ENCODE data around the gene MYL9. TPM values are rescaled to one million over a fixed set of nuclear protein-coding genes. Genes with fewer than 3 reads are reported as not detected.

MYL9 gene
- total and polyA plus RNA-seq, 2 experiments from 2014 or later, result 29.7 to 100 TPM

- Mint-ChIP-seq H3K4me1 (no peaks in the 10 kb centered on the region), H3K4me3 (no peak overlapping the region), H3K27ac (no peak overlapping the region), H3K36me3 (ENCODE audit: low read depth) (peaks cover 22% of the 10 kb centered on the region; the same call in 2 of the 3 replicates), H3K9me3 (no peaks in the 10 kb centered on the region), H3K27me3 (ENCODE audit: insufficient read depth, low read depth, poor library complexity) (peaks cover 2% of the 10 kb centered on the region)
- Histone ChIP-seq H3K9me2 (ENCODE audit: insufficient read depth) (no peaks in the 10 kb centered on the region), H3K27ac (ENCODE audit: low read depth) (no peak overlapping the region), H3K4me2 (no peak overlapping the region), H2AFZ (no peak overlapping the region), H3F3A (replicated peaks; ENCODE audit: low read depth) (peaks cover 9% of the 10 kb centered on the region; the same call in 1 of the 2 replicates), H3K27me3 (ENCODE audit: insufficient read depth) (no peaks in the 10 kb centered on the region), H3K4me3 (no peak overlapping the region), H3K4me1 (ENCODE audit: insufficient read depth) (no peaks in the 10 kb centered on the region), H3K36me3 (ENCODE audit: insufficient read depth) (peaks cover 8% of the 10 kb centered on the region; the same call in 1 of the 2 replicates), H3K79me2 (replicated peaks; ENCODE audit: insufficient read depth) (no peaks in the 10 kb centered on the region), H4K20me1 (replicated peaks; ENCODE audit: insufficient read depth) (peaks cover 13% of the 10 kb centered on the region; the same call in 1 of the 2 replicates)
- TF ChIP-seq STAT1 (IDR thresholded peaks at IDR 0.05; ENCODE audit: unreplicated experiment), result no peak
- TF ChIP-seq ZNF462 (CRISPR knock-in tag; IDR thresholded peaks at IDR 0.05), result no peak
- no peak for TF ChIP-seq REST (IDR thresholded peaks at IDR 0.05; ENCODE audit: unreplicated experiment)
- TF ChIP-seq ZNF331 (CRISPR knock-in tag; IDR thresholded peaks at IDR 0.05; ENCODE audit: low read depth), result no peak
- no peak for TF ChIP-seq POLR2AphosphoS5 (IDR thresholded peaks at IDR 0.05; ENCODE audit: low read depth)
- ATAC-seq, result no peak
- no peak for DNase-seq (ENCODE audit: low spot score)
Measured at GRCh38 chr20:36519944-36520343, 21.4 kb upstream of the MYL9 start.

Data from GM23338 (cell line).